Body of pancreas (tissue), 4 donors: ENCODE results near the gene TNNT2. TPM values are rescaled to one million over a fixed set of nuclear protein-coding genes. Genes with fewer than 3 reads are reported as not detected.

Experiments
- ATAC-seq: fragments of 150-250 bp; one replicate; pipeline ENCODE4 v1.9.1; 2016
- DNase-seq, 4 donors: peaks; one replicate each; pipeline ENCODE4 v3.0.0-alpha.2; 2019
- H3K27ac ChIP-seq, 4 donors: fragments of 200-600 bp; sonication (generic); 1 replicate in 3 of 4; 2 replicates in 1 of 4; pipeline versions ENCODE4 v1.5.1 to v1.6.1; 2016 to 2019; ENCODE audit warnings: mild to moderate bottlenecking in 1 of 4, mixed read lengths in 1 of 4, moderate library complexity in 1 of 4
- H3K27me3 ChIP-seq, 2 donors: fragments of 200-600 bp; sonication (generic); one replicate each; pipeline ENCODE4 v1.6.0; 2016; ENCODE audit warnings: mild to moderate bottlenecking in 1 of 2
- H3K36me3 ChIP-seq, 2 donors: fragments of 200-600 bp; sonication (generic); replicated peaks in 1 of 2; 2 replicates each; pipeline ENCODE4 v1.5.1; 2016; ENCODE audit warnings: low read depth in 2 of 2; ENCODE audit not compliant: insufficient read depth in 1 of 2
- H3K4me1 ChIP-seq: fragments of 200-600 bp; sonication (generic); one replicate; pipeline ENCODE4 v1.6.0; 2016
- H3K4me3 ChIP-seq, 2 donors: fragments of 200-600 bp; sonication (generic); 1 replicate in 1 of 2; 2 replicates in 1 of 2; pipeline ENCODE4 v1.5.1; 2016 to 2019
- H3K9me3 ChIP-seq, 3 donors: fragments of 200-600 bp; sonication (generic); 1 replicate in 2 of 3; 2 replicates in 1 of 3; pipeline ENCODE4 v1.5.1; 2016
- CTCF ChIP-seq, 7 experiments: fragments of 450-650 bp in 4 of 7; fragments of 200-600 bp in 3 of 7; sonication (generic) in 3 of 7; IDR thresholded peaks; one replicate each; pipeline ENCODE4 v1.5.1; 2016 to 2019; ENCODE audit warnings: antibody characterized with exemption in 7 of 7
- POLR2A ChIP-seq, 3 donors: fragments of 450-650 bp; IDR thresholded peaks; one replicate each; pipeline ENCODE4 v1.6.1; 2016; ENCODE audit warnings: antibody characterized with exemption in 3 of 3, mild to moderate bottlenecking in 2 of 3
- WGBS, 2 donors: methylation state at CpG; one replicate each; pipeline ENCODE4 v1.1.5; 2017; 5-methylcytosine and 5-hydroxymethylcytosine counted together
- intact Hi-C: fragments of 100-400 bp; cut with DNase I; formaldehyde crosslinking; loops from one replicate; pipeline ENCODE4 v1.15.1; 2023
- total RNA-seq, 2 donors: library from RNA; depleted of rRNA; stranded (reverse); fragments of >200 nt; gene quantifications; one replicate each; pipeline ENCODE4 v1.1.0, GENCODE V29; 2016

The TNNT2 gene
- total RNA-seq, 2 donors from 2014 or later, result 1.8 TPM; not detected in 1

DNA sequence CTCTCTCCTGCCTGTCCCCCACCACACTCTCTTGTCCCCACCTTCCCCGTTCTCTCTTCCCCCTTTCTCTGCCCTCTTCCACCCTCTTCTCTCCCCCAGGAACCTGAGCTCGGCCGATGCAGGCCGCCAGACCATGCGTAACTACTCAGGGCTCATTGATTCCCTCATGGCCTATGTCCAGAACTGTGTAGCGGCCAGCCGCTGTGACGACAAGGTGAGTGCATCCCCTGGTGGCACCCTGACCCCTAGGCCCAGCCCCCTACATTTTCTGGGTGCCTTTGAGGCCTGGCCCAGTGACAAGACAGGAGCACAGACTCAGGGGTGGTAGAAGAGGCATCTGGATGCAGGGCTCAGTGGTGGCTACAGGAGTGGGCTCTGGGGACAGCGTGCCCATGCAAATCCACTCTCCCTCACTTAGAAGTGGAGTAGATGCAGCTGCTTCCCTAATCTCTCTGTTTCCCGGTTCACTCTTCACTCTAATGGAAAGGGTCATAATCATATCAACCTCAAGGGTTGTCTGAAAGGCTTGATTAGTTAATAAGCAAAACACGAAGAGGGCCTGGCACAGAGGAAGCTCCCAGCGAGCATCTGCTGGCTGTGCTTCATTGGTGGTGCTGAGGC is 57.2 kb downstream of the TNNT2 start:
- H3K4me3 ChIP-seq, result no peak overlapping the region
- no peaks in the 10 kb centered on the region for H3K36me3 ChIP-seq
- no peaks in the 10 kb centered on the region for H3K4me1 ChIP-seq
- intact Hi-C loops, result no loop called here
- ATAC-seq, result no peak
- DNase-seq, result no peak
- TF ChIP-seq POLR2A (IDR thresholded peaks at IDR 0.05), result no peak
- TF ChIP-seq CTCF (IDR thresholded peaks at IDR 0.05), result no peak
- WGBS, 2 donors, result 74 to 82% methylated on average over 12 of the region's 12 CpGs
- no peaks in the 10 kb centered on the region for H3K27me3 ChIP-seq
- H3K9me3 ChIP-seq, result no peaks in the 10 kb centered on the region
- no peak overlapping the region for H3K27ac ChIP-seq

DNA sequence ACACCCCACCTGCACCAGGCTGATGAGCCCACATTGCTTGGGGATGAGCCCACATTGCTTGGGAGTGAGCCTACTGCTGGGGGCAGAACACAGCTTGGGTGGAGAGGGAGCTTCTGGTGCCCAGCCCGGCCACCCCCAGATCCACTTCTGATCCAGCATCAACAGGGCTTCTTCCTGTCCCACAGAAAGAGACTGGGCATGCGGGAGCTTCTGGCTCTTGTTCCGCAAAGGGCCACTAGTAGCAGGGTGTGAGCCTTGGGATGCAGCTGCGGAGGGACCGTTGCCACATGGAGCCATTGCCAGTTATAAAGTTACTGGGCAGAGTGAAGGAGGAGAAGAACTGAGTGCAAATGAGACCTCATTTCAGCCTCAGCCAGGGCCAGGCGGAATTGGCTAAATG is 57.8 kb downstream of the TNNT2 start:
- no peaks in the 10 kb centered on the region for H3K36me3 ChIP-seq
- TF ChIP-seq POLR2A (IDR thresholded peaks at IDR 0.05) (no peak), CTCF (IDR thresholded peaks at IDR 0.05) (no peak)
- WGBS, 2 donors, result 84 to 98% methylated on average over 5 to 6 of the region's 6 CpGs
- H3K4me1 ChIP-seq, result no peaks in the 10 kb centered on the region
- H3K27ac ChIP-seq, result no peak overlapping the region
- intact Hi-C loops, result no loop called here
- no peaks in the 10 kb centered on the region for H3K27me3 ChIP-seq
- DNase-seq (no peak), ATAC-seq (no peak)
- H3K4me3 ChIP-seq, result no peak overlapping the region
- no peaks in the 10 kb centered on the region for H3K9me3 ChIP-seq

DNA sequence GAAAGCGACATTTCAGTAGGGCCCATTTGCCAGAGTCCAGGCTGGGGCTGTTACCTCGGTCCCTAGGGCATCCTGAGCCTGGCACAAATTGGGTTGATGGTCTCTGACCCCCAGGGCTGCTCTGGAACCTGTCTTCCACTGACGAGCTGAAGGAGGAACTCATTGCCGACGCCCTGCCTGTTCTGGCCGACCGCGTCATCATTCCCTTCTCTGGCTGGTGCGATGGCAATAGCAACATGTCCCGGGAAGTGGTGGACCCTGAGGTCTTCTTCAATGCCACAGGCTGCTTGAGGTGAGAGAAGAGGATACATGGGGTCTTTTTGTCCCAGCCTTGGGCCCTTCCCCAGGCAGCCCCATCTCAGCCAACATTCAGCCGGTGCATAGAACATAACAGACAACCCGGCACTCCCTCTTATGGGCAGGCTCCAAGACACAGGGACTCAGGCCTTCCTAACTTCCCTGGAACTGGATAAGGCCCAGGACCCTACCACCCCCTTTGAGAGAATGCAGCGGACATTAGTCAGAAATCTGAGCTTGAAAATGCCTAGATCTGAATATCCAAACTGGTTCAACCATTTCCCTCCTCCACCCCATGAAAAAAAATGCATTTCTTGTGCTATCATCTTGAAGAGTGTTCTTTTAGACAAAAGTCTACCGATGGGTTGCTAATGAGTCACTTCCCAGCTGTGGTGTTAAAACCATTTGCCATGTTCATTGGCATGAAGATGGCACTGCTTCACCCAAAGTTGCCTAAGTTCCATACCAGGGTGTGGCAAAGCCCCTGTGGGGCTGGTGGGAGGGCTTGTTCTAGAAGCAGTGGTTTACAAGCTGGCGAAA is 58.8 kb downstream of the TNNT2 start:
- Histone ChIP-seq H3K9me3 (no peaks in the 10 kb centered on the region), H3K27me3 (no peaks in the 10 kb centered on the region), H3K36me3 (no peaks in the 10 kb centered on the region), H3K27ac (no peak overlapping the region), H3K4me1 (no peaks in the 10 kb centered on the region), H3K4me3 (no peak overlapping the region)
- 80 to 90% methylated on average over 6 to 15 of the region's 15 CpGs for WGBS, 2 donors
- DNase-seq, result no peak
- no peak for ATAC-seq
- no peak for TF ChIP-seq POLR2A (IDR thresholded peaks at IDR 0.05)
- no peak for TF ChIP-seq CTCF (IDR thresholded peaks at IDR 0.05)
- intact Hi-C loops, result no loop called here

DNA sequence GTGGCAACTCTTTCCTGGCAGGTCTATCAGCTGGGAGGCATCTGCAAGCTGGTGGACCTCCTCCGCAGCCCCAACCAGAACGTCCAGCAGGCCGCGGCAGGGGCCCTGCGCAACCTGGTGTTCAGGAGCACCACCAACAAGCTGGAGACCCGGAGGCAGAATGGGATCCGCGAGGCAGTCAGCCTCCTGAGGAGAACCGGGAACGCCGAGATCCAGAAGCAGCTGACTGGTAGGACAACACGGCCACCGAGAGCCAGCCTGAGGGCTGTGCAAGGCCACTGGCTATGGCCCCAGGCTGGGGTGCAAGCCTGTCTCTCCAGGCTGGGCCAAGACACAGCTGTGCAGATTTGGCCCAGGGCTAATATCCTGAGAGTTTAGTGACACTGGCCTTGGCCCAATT is 59.9 kb downstream of the TNNT2 start:
- Histone ChIP-seq H3K27ac (no peak overlapping the region), H3K9me3 (no peaks in the 10 kb centered on the region), H3K27me3 (no peaks in the 10 kb centered on the region), H3K36me3 (no peaks in the 10 kb centered on the region), H3K4me3 (no peak overlapping the region), H3K4me1 (no peaks in the 10 kb centered on the region)
- DNase-seq (no peak), ATAC-seq (no peak)
- TF ChIP-seq CTCF (IDR thresholded peaks at IDR 0.05), result no peak
- TF ChIP-seq POLR2A (IDR thresholded peaks at IDR 0.05), result no peak
- 87 to 100% methylated on average over 4 to 12 of the region's 13 CpGs for WGBS, 2 donors
- intact Hi-C loops, result no loop called here
